ENCODE results near the gene NCAPD3. TPM values are rescaled to one million over a fixed set of nuclear protein-coding genes. Genes with fewer than 3 reads are reported as not detected.

The NCAPD3 gene
- total and polyA plus RNA-seq, 2 of the 13 experiments (the other 11 are each of a cell fraction or from before 2014, with no cell fraction given): 20.7 to 25.6 TPM

GRCh38 chr11:134272381-134273316 is 48.9 kb upstream of the NCAPD3 start (continued):
- TF ChIP-seq, protein P1, sequence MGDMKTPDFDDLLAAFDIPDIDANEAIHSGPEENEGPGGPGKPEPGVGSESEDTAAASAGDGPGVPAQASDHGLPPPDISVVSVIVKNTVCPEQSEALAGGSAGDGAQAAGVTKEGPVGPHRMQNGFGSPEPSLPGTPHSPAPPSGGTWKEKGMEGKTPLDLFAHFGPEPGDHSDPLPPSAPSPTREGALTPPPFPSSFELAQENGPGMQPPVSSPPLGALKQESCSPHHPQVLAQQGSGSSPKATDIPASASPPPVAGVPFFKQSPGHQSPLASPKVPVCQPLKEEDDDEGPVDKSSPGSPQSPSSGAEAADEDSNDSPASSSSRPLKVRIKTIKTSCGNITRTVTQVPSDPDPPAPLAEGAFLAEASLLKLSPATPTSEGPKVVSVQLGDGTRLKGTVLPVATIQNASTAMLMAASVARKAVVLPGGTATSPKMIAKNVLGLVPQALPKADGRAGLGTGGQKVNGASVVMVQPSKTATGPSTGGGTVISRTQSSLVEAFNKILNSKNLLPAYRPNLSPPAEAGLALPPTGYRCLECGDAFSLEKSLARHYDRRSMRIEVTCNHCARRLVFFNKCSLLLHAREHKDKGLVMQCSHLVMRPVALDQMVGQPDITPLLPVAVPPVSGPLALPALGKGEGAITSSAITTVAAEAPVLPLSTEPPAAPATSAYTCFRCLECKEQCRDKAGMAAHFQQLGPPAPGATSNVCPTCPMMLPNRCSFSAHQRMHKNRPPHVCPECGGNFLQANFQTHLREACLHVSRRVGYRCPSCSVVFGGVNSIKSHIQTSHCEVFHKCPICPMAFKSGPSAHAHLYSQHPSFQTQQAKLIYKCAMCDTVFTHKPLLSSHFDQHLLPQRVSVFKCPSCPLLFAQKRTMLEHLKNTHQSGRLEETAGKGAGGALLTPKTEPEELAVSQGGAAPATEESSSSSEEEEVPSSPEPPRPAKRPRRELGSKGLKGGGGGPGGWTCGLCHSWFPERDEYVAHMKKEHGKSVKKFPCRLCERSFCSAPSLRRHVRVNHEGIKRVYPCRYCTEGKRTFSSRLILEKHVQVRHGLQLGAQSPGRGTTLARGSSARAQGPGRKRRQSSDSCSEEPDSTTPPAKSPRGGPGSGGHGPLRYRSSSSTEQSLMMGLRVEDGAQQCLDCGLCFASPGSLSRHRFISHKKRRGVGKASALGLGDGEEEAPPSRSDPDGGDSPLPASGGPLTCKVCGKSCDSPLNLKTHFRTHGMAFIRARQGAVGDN (CRISPR knock-in tag; IDR thresholded peaks at IDR 0.05): no peak; the same call in 1 of the 2 replicates
- no peak for TF ChIP-seq ZNF431 (CRISPR knock-in tag; IDR thresholded peaks at IDR 0.05; ENCODE audit: borderline replicate concordance, low read depth)
- no peak for TF ChIP-seq ADNP (CRISPR knock-in tag; IDR thresholded peaks at IDR 0.05)
- TF ChIP-seq, protein P2, sequence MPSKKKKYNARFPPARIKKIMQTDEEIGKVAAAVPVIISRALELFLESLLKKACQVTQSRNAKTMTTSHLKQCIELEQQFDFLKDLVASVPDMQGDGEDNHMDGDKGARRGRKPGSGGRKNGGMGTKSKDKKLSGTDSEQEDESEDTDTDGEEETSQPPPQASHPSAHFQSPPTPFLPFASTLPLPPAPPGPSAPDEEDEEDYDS (CRISPR knock-in tag; IDR thresholded peaks at IDR 0.05): peak; percentile 22; the same call in 1 of the 2 replicates
- 0 out of 2 replicates have a peak, but pooled peaks have one; percentile 37 for TF ChIP-seq JUN (CRISPR knock-in tag; IDR thresholded peaks at IDR 0.05)
- TF ChIP-seq RARG (CRISPR knock-in tag; IDR thresholded peaks at IDR 0.05; ENCODE audit: low read depth): no peak
- TF ChIP-seq PBX2 (CRISPR knock-in tag; IDR thresholded peaks at IDR 0.05): no peak
- 0 out of 2 replicates have a peak, but pooled peaks have one; percentile 29 for TF ChIP-seq TOE1 (CRISPR knock-in tag; IDR thresholded peaks at IDR 0.05)
- no peak for TF ChIP-seq MYNN (CRISPR knock-in tag; IDR thresholded peaks at IDR 0.05; ENCODE audit: low read depth)
- no peak for TF ChIP-seq EHMT2 (IDR thresholded peaks at IDR 0.05; ENCODE audit: borderline replicate concordance, low read depth, low read length)
- TF ChIP-seq ZNF607 (CRISPR knock-in tag; IDR thresholded peaks at IDR 0.05; ENCODE audit: borderline replicate concordance): 0 out of 2 replicates have a peak, but pooled peaks have one; percentile 42
- 0 out of 2 replicates have a peak, but pooled peaks have one; percentile 30 for TF ChIP-seq SIN3A (IDR thresholded peaks at IDR 0.05; ENCODE audit: borderline replicate concordance, low read depth, low read length)
- TF ChIP-seq ZFP1 (CRISPR knock-in tag; IDR thresholded peaks at IDR 0.05): 0 out of 2 replicates have a peak, but pooled peaks have one; percentile 34
- 0 out of 2 replicates have a peak, but pooled peaks have one; percentile 18 for TF ChIP-seq ZNF350 (CRISPR knock-in tag; IDR thresholded peaks at IDR 0.05; ENCODE audit: borderline replicate concordance, low read depth)
- TF ChIP-seq, protein P3, sequence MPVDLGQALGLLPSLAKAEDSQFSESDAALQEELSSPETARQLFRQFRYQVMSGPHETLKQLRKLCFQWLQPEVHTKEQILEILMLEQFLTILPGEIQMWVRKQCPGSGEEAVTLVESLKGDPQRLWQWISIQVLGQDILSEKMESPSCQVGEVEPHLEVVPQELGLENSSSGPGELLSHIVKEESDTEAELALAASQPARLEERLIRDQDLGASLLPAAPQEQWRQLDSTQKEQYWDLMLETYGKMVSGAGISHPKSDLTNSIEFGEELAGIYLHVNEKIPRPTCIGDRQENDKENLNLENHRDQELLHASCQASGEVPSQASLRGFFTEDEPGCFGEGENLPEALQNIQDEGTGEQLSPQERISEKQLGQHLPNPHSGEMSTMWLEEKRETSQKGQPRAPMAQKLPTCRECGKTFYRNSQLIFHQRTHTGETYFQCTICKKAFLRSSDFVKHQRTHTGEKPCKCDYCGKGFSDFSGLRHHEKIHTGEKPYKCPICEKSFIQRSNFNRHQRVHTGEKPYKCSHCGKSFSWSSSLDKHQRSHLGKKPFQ (CRISPR knock-in tag; IDR thresholded peaks at IDR 0.05; ENCODE audit: insufficient replicate concordance): no peak
- peak; percentile 98 for TF ChIP-seq CEBPB (IDR thresholded peaks at IDR 0.05; ENCODE audit: borderline replicate concordance, low read depth, low read length)
- no peak for TF ChIP-seq MTA1 (CRISPR knock-in tag; IDR thresholded peaks at IDR 0.05; ENCODE audit: borderline replicate concordance)
- no peak for TF ChIP-seq ZNF205 (CRISPR knock-in tag; IDR thresholded peaks at IDR 0.05)
- peak; percentile 37; the same call in 1 of the 2 replicates for TF ChIP-seq ZNF670 (CRISPR knock-in tag; IDR thresholded peaks at IDR 0.05; ENCODE audit: borderline replicate concordance)
- peak; percentile 45; the same call in 1 of the 2 replicates for TF ChIP-seq YEATS4 (CRISPR knock-in tag; IDR thresholded peaks at IDR 0.05; ENCODE audit: borderline replicate concordance)
